C4-2B (cell line): ENCODE data around the gene C16orf95.

Source experiments
- ZFX ChIP-seq: fragments of 450-650 bp; IDR thresholded peaks from 2 replicates; pipeline ENCODE4 v1.6.1; 2017
- TF ChIP-seq, protein P1 (sequence below): fragments of 450-650 bp; conservative IDR thresholded peaks from 2 replicates; pipeline ENCODE4 v1.5.1; 2017; ENCODE audit warnings: mild to moderate bottlenecking

DNA sequence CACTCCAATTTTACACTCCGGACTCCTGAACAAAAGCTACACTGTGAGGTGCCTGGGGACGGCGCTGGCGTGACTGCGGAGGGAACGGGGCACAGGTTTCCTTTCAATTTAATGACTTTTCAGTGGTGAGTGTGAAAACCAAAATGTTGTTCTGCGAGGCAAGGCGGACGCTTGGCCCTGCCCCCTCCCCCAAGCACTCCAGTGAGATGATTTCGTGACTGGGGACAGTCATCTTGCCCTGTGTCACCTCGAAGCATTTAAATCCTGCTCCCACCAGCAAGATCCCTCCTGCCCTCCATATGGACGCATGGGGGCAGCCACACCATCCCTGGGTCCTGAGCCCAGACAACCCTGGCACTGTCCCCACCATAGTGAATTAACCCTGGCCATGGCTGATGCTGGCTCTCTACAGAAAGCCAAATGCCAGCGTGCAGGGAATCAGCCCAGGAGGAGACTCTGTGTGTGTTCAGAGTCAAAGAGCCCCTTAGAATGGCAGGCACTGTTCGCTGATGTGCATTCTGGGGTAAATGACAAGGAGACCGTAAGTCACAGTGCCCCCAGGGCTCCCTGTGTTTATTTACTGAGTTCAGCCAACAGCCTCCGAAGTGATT lies 41.0 kb downstream of the C16orf95 start:
- TF ChIP-seq, protein P1, sequence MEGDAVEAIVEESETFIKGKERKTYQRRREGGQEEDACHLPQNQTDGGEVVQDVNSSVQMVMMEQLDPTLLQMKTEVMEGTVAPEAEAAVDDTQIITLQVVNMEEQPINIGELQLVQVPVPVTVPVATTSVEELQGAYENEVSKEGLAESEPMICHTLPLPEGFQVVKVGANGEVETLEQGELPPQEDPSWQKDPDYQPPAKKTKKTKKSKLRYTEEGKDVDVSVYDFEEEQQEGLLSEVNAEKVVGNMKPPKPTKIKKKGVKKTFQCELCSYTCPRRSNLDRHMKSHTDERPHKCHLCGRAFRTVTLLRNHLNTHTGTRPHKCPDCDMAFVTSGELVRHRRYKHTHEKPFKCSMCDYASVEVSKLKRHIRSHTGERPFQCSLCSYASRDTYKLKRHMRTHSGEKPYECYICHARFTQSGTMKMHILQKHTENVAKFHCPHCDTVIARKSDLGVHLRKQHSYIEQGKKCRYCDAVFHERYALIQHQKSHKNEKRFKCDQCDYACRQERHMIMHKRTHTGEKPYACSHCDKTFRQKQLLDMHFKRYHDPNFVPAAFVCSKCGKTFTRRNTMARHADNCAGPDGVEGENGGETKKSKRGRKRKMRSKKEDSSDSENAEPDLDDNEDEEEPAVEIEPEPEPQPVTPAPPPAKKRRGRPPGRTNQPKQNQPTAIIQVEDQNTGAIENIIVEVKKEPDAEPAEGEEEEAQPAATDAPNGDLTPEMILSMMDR, result no peak
- no peak for TF ChIP-seq ZFX
